Dendritic cell treated with granulocyte-macrophage colony-stimulating factor and Interleukin-4, amounts not matched to agents 40 ng/mL and 50 ng/mL, for 4 days (primary cell): ENCODE data around the gene CYTH3.

Source experiments
- H3K27ac Mint-ChIP-seq: one replicate; pipeline ENCODE4 v1.8.0; 2022; ENCODE audit warnings: mild to moderate bottlenecking, mixed read lengths
- H3K27me3 Mint-ChIP-seq: one replicate; pipeline ENCODE4 v1.8.0; 2022; ENCODE audit warnings: mild to moderate bottlenecking, mixed read lengths
- H3K36me3 Mint-ChIP-seq: one replicate; pipeline ENCODE4 v1.8.0; 2022; ENCODE audit warnings: low read depth, mixed read lengths
- H3K4me1 Mint-ChIP-seq: one replicate; pipeline ENCODE4 v1.8.0; 2022; ENCODE audit warnings: low read depth, mixed read lengths
- H3K4me3 Mint-ChIP-seq: one replicate; pipeline ENCODE4 v1.8.0; 2022; ENCODE audit warnings: mild to moderate bottlenecking, moderate library complexity, mixed read lengths
- H3K9me3 Mint-ChIP-seq: one replicate; pipeline ENCODE4 v1.8.0; 2022; ENCODE audit warnings: mixed read lengths
- intact Hi-C: fragments of 100-400 bp; cut with micrococcal nuclease; formaldehyde crosslinking; loops from one replicate; pipeline ENCODE4 v1.15.0; 2022

The CYTH3 gene

DNA sequence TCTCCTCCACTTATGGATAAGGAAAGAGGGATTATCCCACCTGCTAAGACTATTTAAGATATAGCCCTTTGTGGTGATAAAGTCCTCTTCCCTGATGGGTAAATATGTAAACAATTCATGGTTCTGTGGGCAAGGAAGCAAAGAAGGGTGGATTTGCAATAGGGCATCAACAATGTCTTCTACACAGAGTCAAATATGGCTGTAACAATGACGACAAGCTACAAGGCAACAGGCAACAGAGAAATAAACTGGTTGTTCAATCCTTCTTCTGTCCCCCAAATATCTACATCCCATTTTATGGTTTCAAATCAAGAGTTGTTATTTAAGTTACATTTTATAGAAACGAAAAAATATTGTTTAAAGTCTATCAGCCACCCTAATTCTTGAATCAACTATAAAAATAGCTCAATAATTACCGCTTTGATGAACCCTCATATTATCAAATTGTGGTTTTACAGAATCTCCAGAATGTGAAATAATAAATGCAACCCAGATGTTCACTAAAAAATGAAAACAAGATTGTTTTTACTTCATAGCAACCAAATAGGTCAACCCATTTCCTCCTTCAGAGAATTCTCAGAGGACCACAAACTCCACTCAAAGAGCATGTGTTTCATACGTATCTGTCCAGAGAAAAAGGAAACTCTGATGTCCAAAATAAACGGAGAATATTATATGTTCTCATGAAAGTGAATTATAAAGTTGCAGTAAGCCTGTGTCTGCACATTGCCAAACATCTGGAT lies 13.8 kb downstream of the CYTH3 start:
- no peak overlapping the region for H3K27ac Mint-ChIP-seq
- intact Hi-C loops = no loop called here

DNA sequence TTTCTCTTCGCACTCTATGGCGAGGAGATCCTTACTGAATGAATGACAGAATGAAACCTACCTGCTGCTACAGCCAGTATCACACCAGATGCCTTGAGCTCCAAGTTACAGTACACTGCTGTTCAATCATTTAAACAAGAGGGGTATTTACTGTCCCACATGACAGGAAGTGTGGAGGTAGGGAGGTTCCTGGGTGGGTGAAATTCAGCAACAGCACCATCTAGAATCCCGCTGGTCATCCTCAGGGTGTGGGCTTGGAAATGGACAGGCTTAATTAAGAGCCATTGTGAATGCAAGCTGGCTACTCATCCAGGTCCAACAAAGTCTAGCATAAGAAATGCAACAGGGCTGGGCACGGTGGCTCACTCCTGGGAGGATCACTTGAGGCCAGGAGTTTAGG lies 14.7 kb downstream of the CYTH3 start:
- H3K27me3 Mint-ChIP-seq = peaks cover 7% of the 10 kb centered on the region
- no peak overlapping the region for H3K27ac Mint-ChIP-seq
- no peaks in the 10 kb centered on the region for H3K36me3 Mint-ChIP-seq
- no peaks in the 10 kb centered on the region for H3K9me3 Mint-ChIP-seq
- peaks cover 16% of the 10 kb centered on the region for H3K4me1 Mint-ChIP-seq
- H3K4me3 Mint-ChIP-seq = no peak overlapping the region
- intact Hi-C loops = no loop called here

More for the DNA sequence above, 13.8 kb downstream of the CYTH3 start:
- Mint-ChIP-seq H3K27me3 (peaks cover 7% of the 10 kb centered on the region), H3K9me3 (no peaks in the 10 kb centered on the region), H3K4me3 (no peak overlapping the region), H3K36me3 (no peaks in the 10 kb centered on the region), H3K4me1 (peaks cover 16% of the 10 kb centered on the region)

DNA sequence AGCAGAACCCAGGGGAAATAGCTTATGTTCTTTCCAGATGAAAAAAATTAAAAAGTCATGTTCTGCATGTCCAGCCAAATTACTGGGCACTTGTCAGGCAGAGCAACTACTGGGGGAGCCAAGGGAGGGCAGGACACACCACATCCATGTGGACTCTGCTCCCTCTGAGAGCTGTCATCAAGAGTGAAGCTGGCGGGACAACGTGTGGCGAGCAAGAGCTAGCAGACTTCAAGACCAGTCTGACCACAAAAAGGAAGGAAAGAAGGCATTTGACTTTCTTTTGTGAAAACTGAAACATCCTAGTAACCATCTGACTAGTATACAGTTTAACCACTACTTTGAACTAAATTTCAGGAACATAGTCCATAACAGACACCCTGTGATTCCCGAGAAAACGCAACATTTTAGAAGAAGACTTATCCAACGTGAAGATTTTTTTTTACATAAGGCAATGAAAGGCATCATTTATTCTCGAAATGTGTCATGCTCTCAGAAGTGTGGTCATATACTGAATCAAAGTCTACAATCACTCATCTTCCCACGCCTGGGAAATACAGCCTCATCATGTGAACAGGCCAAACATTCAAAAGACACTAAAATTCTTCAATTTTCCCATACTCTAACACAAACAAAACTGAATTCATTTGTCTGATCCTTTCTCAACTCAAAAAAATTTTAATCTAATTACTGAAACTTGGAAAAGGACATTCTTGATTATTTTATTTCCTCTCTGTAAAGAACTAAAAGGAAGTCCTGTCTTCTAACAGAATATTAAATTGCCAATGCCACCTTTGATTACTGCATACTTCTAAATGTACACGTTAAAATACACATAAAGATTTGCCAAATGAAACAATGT lies 15.5 kb downstream of the CYTH3 start:
- Mint-ChIP-seq H3K4me3 (peak overlapping the region; percentile 5), H3K27ac (peak overlapping the region; percentile 38), H3K9me3 (no peaks in the 10 kb centered on the region), H3K36me3 (no peaks in the 10 kb centered on the region), H3K27me3 (peaks cover 7% of the 10 kb centered on the region), H3K4me1 (peaks cover 16% of the 10 kb centered on the region)
- intact Hi-C loops = no loop called here

DNA sequence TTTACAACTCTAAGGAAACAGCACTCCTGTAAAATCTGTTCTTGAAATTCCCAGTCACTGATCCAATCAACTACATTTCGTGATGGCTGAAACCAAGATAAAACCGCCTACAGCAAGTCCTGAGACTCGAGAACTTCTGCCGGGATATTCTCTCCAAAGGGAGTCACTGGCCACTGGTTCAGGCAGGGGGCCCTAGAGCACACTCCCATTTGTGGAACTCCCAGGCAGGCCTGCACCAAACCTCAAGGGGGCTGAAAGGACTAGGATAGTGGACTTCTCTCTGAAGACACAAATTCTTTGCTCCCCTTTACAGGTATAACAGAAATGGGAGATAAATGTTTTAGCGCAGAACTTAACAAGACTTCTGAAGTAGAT lies 16.3 kb downstream of the CYTH3 start:
- H3K27me3 Mint-ChIP-seq = peaks cover 7% of the 10 kb centered on the region
- H3K36me3 Mint-ChIP-seq = no peaks in the 10 kb centered on the region
- intact Hi-C loops = no loop called here
- H3K4me1 Mint-ChIP-seq = peaks cover 16% of the 10 kb centered on the region
- peak overlapping the region; percentile 38 for H3K27ac Mint-ChIP-seq
- H3K9me3 Mint-ChIP-seq = no peaks in the 10 kb centered on the region
- no peak overlapping the region for H3K4me3 Mint-ChIP-seq

DNA sequence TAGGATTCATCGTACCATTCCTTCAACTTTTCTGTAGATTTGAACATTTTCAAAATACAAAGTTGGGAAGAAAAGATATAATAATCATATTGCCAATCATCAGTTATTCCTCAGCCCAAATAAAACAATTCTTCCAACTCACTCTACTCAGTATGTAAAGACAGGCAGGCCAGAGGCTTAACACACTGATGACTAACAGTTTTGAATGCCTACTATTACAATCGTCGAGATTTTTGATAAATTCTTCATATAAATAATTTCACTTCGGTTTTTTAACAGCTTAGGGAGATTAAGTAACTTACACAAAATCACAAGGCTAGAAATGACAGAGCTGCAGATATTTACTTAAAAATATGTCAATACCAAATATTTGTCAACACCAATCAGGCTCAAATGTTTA lies 17.6 kb downstream of the CYTH3 start:
- H3K4me1 Mint-ChIP-seq = peaks cover 16% of the 10 kb centered on the region
- H3K27ac Mint-ChIP-seq = no peak overlapping the region
- H3K4me3 Mint-ChIP-seq = no peak overlapping the region
- no peaks in the 10 kb centered on the region for H3K36me3 Mint-ChIP-seq
- H3K9me3 Mint-ChIP-seq = no peaks in the 10 kb centered on the region
- peaks cover 7% of the 10 kb centered on the region for H3K27me3 Mint-ChIP-seq
- intact Hi-C loops = no loop called here

DNA sequence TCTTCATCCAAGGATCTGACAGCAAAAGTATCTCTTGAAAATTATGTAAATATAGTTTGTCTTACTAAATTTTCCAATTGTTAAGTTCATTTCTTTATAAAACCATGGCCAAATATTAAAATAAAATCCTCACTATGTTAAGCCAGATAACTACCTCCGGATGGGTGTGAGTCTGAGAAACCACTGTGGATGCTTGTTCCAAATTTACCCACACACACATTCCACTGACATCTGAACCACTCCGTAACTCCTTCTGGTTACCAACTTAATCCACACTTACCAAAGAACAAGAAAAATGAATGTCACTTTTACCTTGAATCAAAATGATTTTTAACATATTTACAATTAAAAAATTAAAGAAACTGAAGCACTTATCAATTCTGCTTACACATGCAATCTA lies 19.7 kb downstream of the CYTH3 start:
- Mint-ChIP-seq H3K27me3 (peaks cover 7% of the 10 kb centered on the region), H3K4me3 (no peak overlapping the region)

DNA sequence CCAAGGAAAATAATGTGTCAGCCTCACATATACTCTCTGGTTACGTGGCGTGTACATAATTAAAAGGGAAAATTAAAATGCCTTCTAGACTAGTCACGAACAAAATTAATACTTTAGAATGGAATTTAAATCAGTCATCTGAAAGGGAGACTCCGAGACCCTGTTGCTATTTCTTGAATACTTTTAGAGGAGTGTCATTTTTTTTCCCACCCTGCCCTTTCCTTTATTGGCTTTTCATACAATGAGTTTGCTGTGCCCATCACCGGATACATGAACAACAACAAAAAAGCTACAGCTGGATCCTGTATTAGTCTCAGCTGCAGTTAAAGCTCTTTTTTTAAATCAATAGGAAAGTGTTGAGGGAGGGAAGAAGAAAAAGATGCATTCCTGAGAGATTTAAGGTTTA lies 20.1 kb downstream of the CYTH3 start:
- no peaks in the 10 kb centered on the region for H3K36me3 Mint-ChIP-seq
- peaks cover 7% of the 10 kb centered on the region for H3K27me3 Mint-ChIP-seq
- H3K4me1 Mint-ChIP-seq = peaks cover 31% of the 10 kb centered on the region
- H3K27ac Mint-ChIP-seq = no peak overlapping the region
- H3K9me3 Mint-ChIP-seq = no peaks in the 10 kb centered on the region
- no peak overlapping the region for H3K4me3 Mint-ChIP-seq
- intact Hi-C loops = no loop called here

More for the DNA sequence above, 19.7 kb downstream of the CYTH3 start:
- Mint-ChIP-seq H3K36me3 (no peaks in the 10 kb centered on the region), H3K4me1 (peaks cover 31% of the 10 kb centered on the region), H3K27ac (no peak overlapping the region), H3K9me3 (no peaks in the 10 kb centered on the region)
- intact Hi-C loops = no loop called here

DNA sequence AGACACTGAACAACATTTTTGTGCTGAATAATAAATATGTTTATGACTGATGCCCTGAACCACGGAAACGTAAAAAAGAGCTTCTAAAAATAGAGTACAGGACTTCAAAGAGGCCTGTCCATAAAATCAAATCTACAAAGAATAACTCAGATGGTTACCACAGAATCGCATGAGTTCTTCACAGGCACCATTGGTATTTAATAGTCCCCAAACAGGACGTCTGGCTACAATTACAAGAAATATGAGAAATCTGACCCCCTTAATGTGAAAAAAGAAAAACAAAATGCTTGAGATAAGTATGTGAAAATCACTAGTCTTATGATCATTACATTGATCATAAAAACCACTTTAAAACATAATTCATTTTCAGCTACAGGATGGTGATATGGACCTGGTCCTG lies 20.8 kb downstream of the CYTH3 start:
- H3K4me1 Mint-ChIP-seq = peaks cover 24% of the 10 kb centered on the region
- peaks cover 7% of the 10 kb centered on the region for H3K27me3 Mint-ChIP-seq
- no peaks in the 10 kb centered on the region for H3K9me3 Mint-ChIP-seq
- no peak overlapping the region for H3K27ac Mint-ChIP-seq
- no peaks in the 10 kb centered on the region for H3K36me3 Mint-ChIP-seq
- no peak overlapping the region for H3K4me3 Mint-ChIP-seq
- intact Hi-C loops = no loop called here

DNA sequence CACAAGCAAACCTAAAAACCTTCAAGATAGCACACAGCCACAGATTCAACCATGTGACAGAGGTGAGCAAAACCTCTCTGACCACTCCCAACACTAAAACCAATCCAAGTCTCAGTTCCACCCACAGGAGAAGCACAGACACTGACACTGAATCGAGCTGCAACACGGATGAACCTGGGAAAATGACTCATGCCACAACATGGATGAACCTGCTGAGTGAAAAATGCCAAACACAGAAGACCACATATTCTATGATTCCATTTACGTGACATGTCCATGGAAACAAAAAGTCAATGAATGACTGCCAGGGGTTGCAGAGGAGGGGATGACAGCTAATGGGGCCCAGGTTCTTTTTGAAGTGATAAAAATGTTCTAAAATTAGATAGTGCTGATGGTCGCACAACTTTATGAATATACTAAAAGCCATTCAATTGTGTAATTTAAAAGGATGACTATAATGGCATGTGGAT lies 22.0 kb downstream of the CYTH3 start:
- H3K4me3 Mint-ChIP-seq = no peak overlapping the region
- no peaks in the 10 kb centered on the region for H3K9me3 Mint-ChIP-seq
- H3K27me3 Mint-ChIP-seq = peaks cover 2% of the 10 kb centered on the region
- no peaks in the 10 kb centered on the region for H3K36me3 Mint-ChIP-seq
- intact Hi-C loops = no loop called here
- peaks cover 15% of the 10 kb centered on the region for H3K4me1 Mint-ChIP-seq
- H3K27ac Mint-ChIP-seq = no peak overlapping the region

DNA sequence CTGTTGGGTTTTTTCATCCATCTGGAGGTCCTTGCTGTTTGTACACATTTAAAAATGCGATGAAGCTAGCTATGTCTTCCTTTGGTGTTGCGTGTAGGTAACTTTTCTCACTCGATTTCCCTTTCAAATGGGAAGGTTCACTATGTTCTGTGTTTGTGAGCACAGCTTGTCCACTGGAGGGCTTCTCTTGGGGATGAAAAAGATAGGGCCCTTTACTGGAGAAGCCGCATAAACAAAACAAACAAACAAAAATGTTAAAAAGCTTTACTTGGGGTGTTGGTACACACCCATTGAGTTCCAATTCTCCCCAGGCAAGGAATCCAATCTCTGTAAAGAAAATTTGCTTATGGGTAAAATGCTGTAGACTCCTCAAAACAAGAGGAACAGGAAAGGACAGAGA lies 23.4 kb downstream of the CYTH3 start:
- Mint-ChIP-seq H3K36me3 (no peaks in the 10 kb centered on the region), H3K27ac (no peak overlapping the region), H3K4me1 (peaks cover 15% of the 10 kb centered on the region), H3K27me3 (no peaks in the 10 kb centered on the region), H3K4me3 (no peak overlapping the region), H3K9me3 (no peaks in the 10 kb centered on the region)
- intact Hi-C loops = no loop called here

DNA sequence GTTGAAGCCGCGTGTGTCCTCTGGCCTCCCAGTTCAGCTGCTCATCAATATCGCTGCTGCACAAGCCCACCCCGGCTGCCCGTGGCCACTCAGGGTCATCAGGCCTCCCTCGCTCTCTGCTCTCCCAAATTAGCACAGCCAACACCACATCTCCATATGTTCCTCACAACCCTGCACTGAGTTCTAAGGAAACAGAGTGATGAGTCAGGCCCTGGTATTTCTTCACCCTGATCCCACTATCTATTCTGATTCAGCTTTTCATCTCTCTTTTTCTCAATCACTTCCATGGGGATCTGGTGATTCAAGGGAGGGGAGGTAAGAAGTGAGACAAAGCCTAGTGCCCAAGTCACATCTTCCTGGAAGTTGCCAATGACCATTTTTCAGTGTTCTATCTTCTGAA lies 23.8 kb downstream of the CYTH3 start:
- Mint-ChIP-seq H3K27me3 (no peaks in the 10 kb centered on the region), H3K36me3 (no peaks in the 10 kb centered on the region), H3K4me1 (peaks cover 15% of the 10 kb centered on the region), H3K27ac (no peak overlapping the region), H3K4me3 (no peak overlapping the region), H3K9me3 (no peaks in the 10 kb centered on the region)
- intact Hi-C loops = no loop called here

DNA sequence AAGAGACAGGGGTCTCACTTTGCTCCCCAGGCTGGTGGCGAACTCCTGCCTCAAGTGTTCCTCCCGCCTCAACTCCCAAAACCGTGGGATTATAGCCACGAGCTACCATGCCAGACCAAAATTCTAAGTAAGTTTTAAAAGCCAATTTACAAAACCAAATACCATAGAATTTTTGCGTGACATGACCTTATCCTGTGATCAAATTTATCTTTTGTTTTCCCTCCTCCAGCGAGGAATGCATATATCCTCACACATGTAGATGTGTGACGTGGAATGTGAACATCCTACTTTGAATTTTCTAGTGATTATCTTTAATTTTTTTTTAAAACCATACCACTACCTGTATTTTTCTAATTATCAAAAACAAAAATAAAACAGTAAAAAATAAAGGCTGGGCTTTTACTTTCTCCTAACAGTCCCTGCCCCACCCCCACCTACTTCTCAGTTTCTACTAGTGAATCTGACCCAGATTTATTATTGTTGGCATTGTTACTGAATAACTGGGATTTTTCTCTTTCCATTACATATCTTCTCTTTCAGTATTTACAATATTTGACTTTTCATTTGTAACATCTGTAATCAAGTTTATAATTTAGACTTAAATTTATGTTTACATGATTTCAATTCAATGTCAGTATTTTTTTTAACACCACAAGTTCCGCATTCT lies 26.0 kb downstream of the CYTH3 start:
- intact Hi-C loops = no loop called here
- H3K27ac Mint-ChIP-seq = no peak overlapping the region
- H3K27me3 Mint-ChIP-seq = no peaks in the 10 kb centered on the region
- no peaks in the 10 kb centered on the region for H3K9me3 Mint-ChIP-seq
- H3K4me3 Mint-ChIP-seq = no peak overlapping the region
- H3K4me1 Mint-ChIP-seq = peaks cover 15% of the 10 kb centered on the region
- no peaks in the 10 kb centered on the region for H3K36me3 Mint-ChIP-seq

DNA sequence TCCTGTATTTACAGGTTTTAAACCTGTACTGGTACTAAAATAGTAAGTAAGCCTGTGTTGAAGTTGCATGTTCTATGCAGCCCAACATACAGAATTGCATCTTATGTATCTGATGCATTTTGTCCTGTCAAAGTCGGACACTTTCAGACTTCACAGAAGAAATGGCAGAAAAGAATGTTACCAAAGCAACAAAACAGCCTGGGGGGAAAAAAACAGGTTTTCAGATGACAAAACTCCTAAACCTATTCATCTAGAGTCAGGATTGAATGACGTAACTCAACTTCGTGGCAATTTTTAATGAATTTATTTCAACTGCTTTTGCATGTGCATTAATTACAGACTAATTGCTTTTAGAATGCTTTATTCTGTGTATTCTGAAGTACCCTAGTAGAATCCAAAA lies 28.4 kb downstream of the CYTH3 start:
- Mint-ChIP-seq H3K36me3 (no peaks in the 10 kb centered on the region), H3K27me3 (peaks cover under 1% of the 10 kb centered on the region), H3K4me3 (no peak overlapping the region), H3K4me1 (peaks cover 14% of the 10 kb centered on the region), H3K9me3 (no peaks in the 10 kb centered on the region), H3K27ac (no peak overlapping the region)
- intact Hi-C loops = no loop called here

DNA sequence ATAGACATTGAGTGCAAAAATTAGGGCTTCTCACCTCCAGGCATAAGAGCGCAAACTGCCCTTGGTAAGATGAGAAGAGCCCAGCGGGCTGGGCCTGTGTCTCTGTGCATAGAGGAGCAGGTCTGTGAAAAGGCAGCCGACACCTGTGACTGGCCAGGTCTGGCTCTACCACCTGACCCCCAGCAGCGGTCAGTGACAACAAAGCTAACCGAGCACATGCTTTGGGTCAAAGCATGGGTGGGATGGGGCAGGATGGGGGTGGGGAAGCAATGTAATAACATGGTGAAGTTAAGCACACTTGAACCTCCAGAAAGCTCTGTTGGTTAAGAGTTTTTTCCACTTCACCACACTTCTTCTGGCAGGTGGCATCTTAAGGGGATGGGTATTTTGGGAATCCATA lies 29.3 kb downstream of the CYTH3 start:
- H3K27me3 Mint-ChIP-seq = peaks cover 1% of the 10 kb centered on the region
- intact Hi-C loops = no loop called here
- H3K36me3 Mint-ChIP-seq = no peaks in the 10 kb centered on the region
- H3K4me3 Mint-ChIP-seq = no peak overlapping the region
- H3K4me1 Mint-ChIP-seq = peaks cover 7% of the 10 kb centered on the region
- no peaks in the 10 kb centered on the region for H3K9me3 Mint-ChIP-seq
- no peak overlapping the region for H3K27ac Mint-ChIP-seq
